ENCODE results near the gene GALNS. TPM values are rescaled to one million over a fixed set of nuclear protein-coding genes. Genes with fewer than 3 reads are reported as not detected.
"Not testable (repeated sequence)": the region's sequence is repeated elsewhere in the genome, so short reads cannot be mapped to it uniquely, and the experiment has no call there.

The GALNS gene
- polyA plus RNA-seq, 1 donor: 32.2 TPM

GRCh38 chr16:88899901-88900661 is 43.3 kb upstream of the GALNS start:
- DNase-seq: no peak
- Histone ChIP-seq H3K36me3 (ENCODE audit: control insufficient read depth, insufficient read depth, low read length) (no peaks in the 10 kb centered on the region), H3K27me3 (ENCODE audit: control insufficient read depth, insufficient read depth, low read length) (no peaks in the 10 kb centered on the region), H3K9me3 (ENCODE audit: control insufficient read depth, low read depth, low read length) (no peaks in the 10 kb centered on the region), H3K27ac (ENCODE audit: low read length) (no peak overlapping the region), H3K4me1 (ENCODE audit: control insufficient read depth, insufficient read depth, low read length) (no peaks in the 10 kb centered on the region), H3K4me3 (ENCODE audit: low read length) (no peak overlapping the region)
- WGBS (ENCODE audit: insufficient coverage, low lambda C conversion rate): no CpG with 5 or more reads among the region's 41 CpGs

DNA sequence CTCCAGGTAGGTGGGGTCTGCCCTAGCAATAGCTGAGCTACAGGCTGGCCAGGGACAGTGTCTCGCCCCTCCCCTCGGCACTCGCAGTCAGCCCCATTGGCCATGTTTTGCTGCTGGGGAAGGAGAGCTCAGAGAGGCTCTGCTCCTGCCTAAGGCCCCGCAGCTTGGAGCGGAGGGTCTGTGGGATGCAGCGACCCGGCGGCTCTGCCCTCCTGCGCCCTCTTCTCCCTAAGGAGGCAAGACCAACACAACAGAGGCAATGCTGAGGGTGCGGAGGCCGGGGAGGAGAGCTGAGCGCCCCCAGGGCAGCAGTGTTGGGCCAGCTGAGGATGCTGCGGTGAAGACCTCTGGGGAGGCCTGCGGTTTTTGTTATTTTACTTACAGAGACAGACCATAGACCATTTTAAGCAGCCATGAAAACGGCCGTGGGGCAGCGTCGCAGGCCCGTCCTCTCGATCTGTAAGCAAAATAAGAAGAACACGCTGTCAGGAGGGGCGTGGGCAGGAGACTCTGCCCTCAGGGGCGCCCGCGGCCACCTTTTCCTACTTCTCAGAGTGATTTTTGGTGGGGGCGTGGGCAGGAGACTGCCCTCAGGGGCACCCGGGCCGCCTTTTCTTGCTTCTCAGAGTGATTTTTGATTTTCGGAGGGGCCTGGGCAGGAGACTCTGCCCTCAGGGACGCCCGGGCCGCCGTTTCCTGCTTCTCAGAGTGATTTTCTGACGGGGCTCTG is 41.1 kb upstream of the GALNS start:
- Histone ChIP-seq H3K9me3 (ENCODE audit: control insufficient read depth, low read depth, low read length) (no peaks in the 10 kb centered on the region), H3K36me3 (ENCODE audit: control insufficient read depth, insufficient read depth, low read length) (no peaks in the 10 kb centered on the region), H3K4me3 (ENCODE audit: low read length) (no peak overlapping the region), H3K27me3 (ENCODE audit: control insufficient read depth, insufficient read depth, low read length) (no peaks in the 10 kb centered on the region), H3K4me1 (ENCODE audit: control insufficient read depth, insufficient read depth, low read length) (no peaks in the 10 kb centered on the region), H3K27ac (ENCODE audit: low read length) (no peak overlapping the region)
- WGBS (ENCODE audit: insufficient coverage, low lambda C conversion rate): no CpG with 5 or more reads among the region's 34 CpGs
- no peak for DNase-seq

DNA sequence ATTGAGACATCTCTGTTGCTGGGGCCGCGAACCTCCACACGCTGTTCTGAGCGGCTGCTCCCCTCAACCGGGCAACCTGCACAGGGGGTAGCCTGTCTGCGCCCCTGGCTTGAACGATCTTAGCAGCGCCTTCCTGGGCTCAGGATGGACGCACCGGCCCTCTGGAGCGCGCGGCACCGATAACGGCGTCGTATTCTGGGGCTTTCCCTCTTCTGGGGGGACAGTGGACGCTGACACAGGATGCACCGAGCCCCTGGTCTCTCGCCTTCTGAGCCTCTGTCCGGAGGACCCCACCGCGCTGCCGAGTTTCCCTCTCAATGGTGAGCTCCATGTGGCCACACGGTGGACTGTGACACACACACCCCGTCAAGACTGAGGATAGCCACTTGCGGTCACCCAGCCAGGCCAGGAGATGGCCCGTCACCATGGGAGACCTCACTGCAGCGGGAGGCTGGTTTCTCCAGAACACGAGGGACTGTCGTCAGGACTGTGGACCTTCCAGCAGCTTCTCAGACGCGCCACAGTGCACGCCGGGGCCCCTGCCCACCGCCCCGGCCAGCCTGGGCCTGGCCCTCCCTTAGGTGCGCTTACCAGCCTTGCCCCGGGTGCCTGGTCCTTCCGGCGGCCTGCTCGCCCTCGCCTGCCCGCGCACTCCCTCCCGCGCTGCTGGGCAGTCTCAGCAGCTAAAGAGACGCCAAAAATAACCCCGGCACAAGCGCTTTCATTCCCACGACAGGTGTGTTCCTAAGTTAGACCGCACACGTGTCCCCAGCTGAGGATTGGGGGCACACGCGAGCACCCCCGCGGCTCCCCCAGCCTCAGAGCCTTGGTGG is 39.7 kb upstream of the GALNS start:
- no peaks in the 10 kb centered on the region for H3K4me1 ChIP-seq (ENCODE audit: control insufficient read depth, insufficient read depth, low read length)
- DNase-seq: no peak
- H3K9me3 ChIP-seq (ENCODE audit: control insufficient read depth, low read depth, low read length): no peaks in the 10 kb centered on the region
- H3K27ac ChIP-seq (ENCODE audit: low read length): no peak overlapping the region
- no CpG with 5 or more reads among the region's 57 CpGs for WGBS (ENCODE audit: insufficient coverage, low lambda C conversion rate)
- no peak overlapping the region for H3K4me3 ChIP-seq (ENCODE audit: low read length)
- no peaks in the 10 kb centered on the region for H3K27me3 ChIP-seq (ENCODE audit: control insufficient read depth, insufficient read depth, low read length)
- no peaks in the 10 kb centered on the region for H3K36me3 ChIP-seq (ENCODE audit: control insufficient read depth, insufficient read depth, low read length)

DNA sequence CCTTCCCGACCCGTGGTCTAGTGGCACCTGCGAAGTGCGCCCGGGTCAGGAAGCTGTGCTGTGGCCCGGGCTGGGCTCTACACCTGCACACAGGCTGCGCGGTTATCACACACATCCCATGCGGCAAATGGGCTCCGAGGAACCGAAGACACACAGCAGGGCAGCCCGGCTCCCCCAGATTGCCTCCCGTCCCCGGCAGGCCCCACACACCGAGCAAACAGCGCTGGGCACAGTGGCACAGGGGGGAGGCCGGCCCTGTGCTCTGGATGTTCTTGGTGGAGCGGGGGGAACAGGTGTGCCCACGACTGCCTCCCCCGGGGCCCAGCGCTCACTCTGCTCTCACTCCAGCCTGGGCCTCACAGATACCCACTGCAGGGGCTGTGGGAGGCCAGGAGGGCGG is 38.6 kb upstream of the GALNS start:
- Histone ChIP-seq H3K27ac (ENCODE audit: low read length) (no peak overlapping the region), H3K4me1 (ENCODE audit: control insufficient read depth, insufficient read depth, low read length) (no peaks in the 10 kb centered on the region), H3K4me3 (ENCODE audit: low read length) (no peak overlapping the region), H3K9me3 (ENCODE audit: control insufficient read depth, low read depth, low read length) (peaks cover 5% of the 10 kb centered on the region), H3K27me3 (ENCODE audit: control insufficient read depth, insufficient read depth, low read length) (no peaks in the 10 kb centered on the region), H3K36me3 (ENCODE audit: control insufficient read depth, insufficient read depth, low read length) (no peaks in the 10 kb centered on the region)
- DNase-seq: no peak
- WGBS (ENCODE audit: insufficient coverage, low lambda C conversion rate): no CpG with 5 or more reads among the region's 22 CpGs

DNA sequence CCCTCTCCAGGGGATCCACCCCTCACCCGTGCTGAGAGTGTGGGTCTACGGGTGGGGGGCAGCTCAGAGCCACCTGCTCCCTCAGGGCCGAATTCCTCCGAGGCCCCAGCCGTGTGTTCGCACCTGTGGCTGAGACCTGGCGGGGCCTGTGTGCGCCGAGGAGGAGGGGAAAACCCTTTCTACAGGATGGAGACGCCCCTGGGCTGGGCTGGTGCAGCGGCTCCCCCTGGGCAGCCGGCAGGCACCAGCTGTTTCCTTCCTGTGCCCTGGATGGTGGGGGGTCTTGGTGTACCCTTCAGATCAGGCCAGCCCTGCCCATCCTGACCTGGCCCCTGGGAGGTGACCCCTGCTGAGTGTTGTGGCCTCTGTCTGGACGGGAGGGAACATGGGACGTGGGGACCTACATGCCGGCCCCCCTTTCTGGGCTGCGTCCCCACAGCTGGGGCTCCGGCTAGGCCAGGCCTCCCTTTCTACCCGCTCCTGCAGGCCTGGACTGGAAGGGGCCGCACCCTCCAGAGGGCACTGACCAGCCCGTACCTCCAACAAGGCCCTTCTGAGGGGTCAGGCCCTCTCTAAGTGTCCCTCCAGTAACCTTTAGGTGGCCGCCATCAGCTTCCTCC is 38.0 kb upstream of the GALNS start:
- no peak overlapping the region for H3K27ac ChIP-seq (ENCODE audit: low read length)
- H3K27me3 ChIP-seq (ENCODE audit: control insufficient read depth, insufficient read depth, low read length): no peaks in the 10 kb centered on the region
- peaks cover 3% of the 10 kb centered on the region for H3K36me3 ChIP-seq (ENCODE audit: control insufficient read depth, insufficient read depth, low read length)
- DNase-seq: no peak
- no peak overlapping the region for H3K4me3 ChIP-seq (ENCODE audit: low read length)
- no CpG with 5 or more reads among the region's 21 CpGs for WGBS (ENCODE audit: insufficient coverage, low lambda C conversion rate)
- peaks cover 11% of the 10 kb centered on the region for H3K9me3 ChIP-seq (ENCODE audit: control insufficient read depth, low read depth, low read length)
- H3K4me1 ChIP-seq (ENCODE audit: control insufficient read depth, insufficient read depth, low read length): no peaks in the 10 kb centered on the region

DNA sequence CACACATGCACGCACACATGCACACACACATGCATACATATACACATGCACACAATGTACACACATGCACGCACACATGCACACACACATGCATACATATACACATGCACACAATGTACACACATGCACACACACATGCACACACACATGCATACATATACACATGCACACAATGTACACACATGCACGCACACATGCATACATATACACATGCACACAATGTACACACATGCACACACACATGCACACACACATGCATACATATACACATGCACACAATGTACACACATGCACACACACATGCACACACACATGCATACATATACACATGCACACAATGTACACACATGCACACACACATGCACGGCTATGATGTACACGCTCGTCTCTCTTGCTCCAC is 37.5 kb upstream of the GALNS start:
- DNase-seq; H3K4me1 ChIP-seq (ENCODE audit: control insufficient read depth, insufficient read depth, low read length); H3K4me3 ChIP-seq (ENCODE audit: low read length); H3K27me3 ChIP-seq (ENCODE audit: control insufficient read depth, insufficient read depth, low read length); H3K36me3 ChIP-seq (ENCODE audit: control insufficient read depth, insufficient read depth, low read length); H3K27ac ChIP-seq (ENCODE audit: low read length): not testable (repeated sequence)
- no CpG with 5 or more reads among the region's 6 CpGs for WGBS (ENCODE audit: insufficient coverage, low lambda C conversion rate)
- peaks cover 16% of the 10 kb centered on the region for H3K9me3 ChIP-seq (ENCODE audit: control insufficient read depth, low read depth, low read length)

DNA sequence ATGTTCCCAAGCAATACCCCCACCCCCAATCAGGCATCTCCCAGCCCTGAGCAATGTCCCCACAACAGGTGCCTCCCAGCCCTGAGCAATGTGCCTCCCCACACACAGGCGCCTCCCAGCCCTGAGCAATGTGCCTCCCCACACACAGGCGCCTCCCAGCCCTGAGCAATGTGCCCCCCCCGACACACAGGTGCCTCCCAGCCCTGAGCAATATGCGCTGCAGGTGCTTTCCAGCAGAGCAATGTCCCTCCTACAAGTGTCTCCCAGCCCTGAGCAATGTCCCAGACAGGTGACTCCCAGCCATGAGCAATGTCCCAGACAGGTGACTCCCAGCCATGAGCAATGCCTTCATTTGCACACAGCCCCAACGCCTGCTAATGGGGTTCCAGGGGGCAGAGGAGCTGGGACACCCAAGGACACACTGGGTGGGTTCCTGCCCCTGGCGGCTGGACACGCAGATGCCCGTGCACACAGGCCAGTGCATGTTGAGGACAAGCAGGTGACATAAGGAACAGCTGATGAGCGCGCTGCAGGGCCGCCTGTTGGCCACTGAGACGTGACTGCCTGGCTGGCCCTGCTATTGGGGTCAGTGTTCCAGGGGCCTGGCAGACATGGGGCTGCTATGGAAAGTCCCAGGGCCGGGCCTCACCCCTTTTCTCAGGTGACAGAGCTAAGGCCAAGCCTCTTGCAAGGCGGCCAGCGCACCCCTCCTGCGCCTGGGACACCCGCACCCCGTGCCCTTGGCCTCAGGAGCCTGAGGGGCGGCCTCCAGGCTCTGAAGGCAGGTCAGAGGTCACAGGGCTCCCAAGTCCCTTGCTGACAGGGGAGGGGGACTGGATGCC is 36.6 kb upstream of the GALNS start:
- H3K4me3 ChIP-seq (ENCODE audit: low read length): no peak overlapping the region
- H3K27me3 ChIP-seq (ENCODE audit: control insufficient read depth, insufficient read depth, low read length): no peaks in the 10 kb centered on the region
- no CpG with 5 or more reads among the region's 19 CpGs for WGBS (ENCODE audit: insufficient coverage, low lambda C conversion rate)
- no peaks in the 10 kb centered on the region for H3K4me1 ChIP-seq (ENCODE audit: control insufficient read depth, insufficient read depth, low read length)
- H3K27ac ChIP-seq (ENCODE audit: low read length): no peak overlapping the region
- DNase-seq: no peak
- H3K36me3 ChIP-seq (ENCODE audit: control insufficient read depth, insufficient read depth, low read length): peaks cover 3% of the 10 kb centered on the region
- peaks cover 23% of the 10 kb centered on the region for H3K9me3 ChIP-seq (ENCODE audit: control insufficient read depth, low read depth, low read length)

DNA sequence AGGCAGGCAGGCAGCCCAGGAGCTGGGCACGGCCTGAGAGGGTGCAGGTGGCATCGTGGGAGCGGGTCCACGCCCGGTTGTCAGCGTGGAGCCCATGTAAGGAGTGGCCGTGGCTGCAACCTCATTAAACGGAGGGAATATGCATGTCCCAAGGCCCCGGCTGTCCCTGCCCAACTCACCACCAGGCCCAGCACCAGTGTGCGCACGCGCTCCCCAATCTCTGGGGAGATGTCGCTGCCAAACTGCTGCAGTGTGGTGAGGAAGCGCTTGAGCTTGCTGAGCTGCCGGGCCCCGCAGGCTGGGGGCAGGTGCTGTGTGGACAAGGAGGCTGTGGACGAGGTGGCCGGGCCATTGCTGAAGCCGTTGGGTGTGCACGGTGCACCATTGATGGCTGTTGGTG is 35.3 kb upstream of the GALNS start:
- Histone ChIP-seq H3K27ac (ENCODE audit: low read length) (no peak overlapping the region), H3K9me3 (ENCODE audit: control insufficient read depth, low read depth, low read length) (peaks cover 23% of the 10 kb centered on the region), H3K4me3 (ENCODE audit: low read length) (no peak overlapping the region), H3K27me3 (ENCODE audit: control insufficient read depth, insufficient read depth, low read length) (no peaks in the 10 kb centered on the region), H3K36me3 (ENCODE audit: control insufficient read depth, insufficient read depth, low read length) (peaks cover 3% of the 10 kb centered on the region), H3K4me1 (ENCODE audit: control insufficient read depth, insufficient read depth, low read length) (no peaks in the 10 kb centered on the region)
- WGBS (ENCODE audit: insufficient coverage, low lambda C conversion rate): no CpG with 5 or more reads among the region's 20 CpGs
- no peak for DNase-seq

- no CpG with 5 or more reads among the region's 16 CpGs for WGBS (ENCODE audit: insufficient coverage, low lambda C conversion rate)
- Histone ChIP-seq H3K9me3 (ENCODE audit: control insufficient read depth, low read depth, low read length) (peaks cover 27% of the 10 kb centered on the region), H3K27me3 (ENCODE audit: control insufficient read depth, insufficient read depth, low read length) (no peaks in the 10 kb centered on the region), H3K27ac (ENCODE audit: low read length) (no peak overlapping the region), H3K4me1 (ENCODE audit: control insufficient read depth, insufficient read depth, low read length) (no peaks in the 10 kb centered on the region), H3K36me3 (ENCODE audit: control insufficient read depth, insufficient read depth, low read length) (peaks cover 3% of the 10 kb centered on the region), H3K4me3 (ENCODE audit: low read length) (no peak overlapping the region)
- DNase-seq: no peak
These were observed 34.3 kb upstream of the GALNS start for GRCh38 chr16:88891083-88891482.
